SK-N-SH treated with all-trans-retinoic acid at 6 μM for 48 hours (cell line): Measurements from ENCODE around the gene ANKRD11.

ENCODE experiments used
- ATAC-seq: fragments of 200-7000 bp; cut with Tn5 transposase; 3 replicates; pipeline ENCODE4 v1.9.1; 2020; ENCODE audit warnings: mild to moderate bottlenecking, moderate library complexity
- ARNTL ChIP-seq: fragments of 450-650 bp; formaldehyde crosslinking; IDR thresholded peaks from 2 replicates; pipeline ENCODE4 v1.5.0; 2020; ENCODE audit warnings: low read depth, mild to moderate bottlenecking, moderate library complexity, borderline replicate concordance
- BACH2 ChIP-seq: fragments of 250-450 bp; sonication (Bioruptor Pico); IDR thresholded peaks from 2 replicates; pipeline ENCODE4 v1.9.0; 2021; ENCODE audit warnings: mild to moderate bottlenecking, borderline replicate concordance
- CREB5 ChIP-seq: fragments of 250-450 bp; sonication (Bioruptor Pico); IDR thresholded peaks from 2 replicates; pipeline ENCODE4 v1.5.1; 2020; ENCODE audit warnings: low read depth, mild to moderate bottlenecking, moderate library complexity
- CSDC2 ChIP-seq: fragments of 250-450 bp; sonication (Bioruptor Pico); IDR thresholded peaks from 2 replicates; pipeline ENCODE4 v1.5.0; 2020; ENCODE audit warnings: mild to moderate bottlenecking, moderate library complexity
- ESRRG ChIP-seq: fragments of 250-450 bp; sonication (Bioruptor Pico); IDR thresholded peaks from 2 replicates; pipeline ENCODE4 v1.6.1; 2021; ENCODE audit warnings: mild to moderate bottlenecking
- GLIS3 ChIP-seq: fragments of 250-450 bp; sonication (Bioruptor Pico); IDR thresholded peaks from 2 replicates; pipeline ENCODE4 v1.5.0; 2020; ENCODE audit warnings: mild to moderate bottlenecking, moderate library complexity
- ISL1 ChIP-seq: fragments of 250-450 bp; sonication (Bioruptor Pico); IDR thresholded peaks from 2 replicates; pipeline ENCODE4 v2.1.2; 2022; ENCODE audit warnings: mild to moderate bottlenecking, moderate library complexity
- OSR1 ChIP-seq: fragments of 250-450 bp; sonication (Bioruptor Pico); IDR thresholded peaks from 2 replicates; pipeline ENCODE4 v1.8.0; 2022; ENCODE audit warnings: moderate library complexity, mild to moderate bottlenecking, inconsistent platforms
- PATZ1 ChIP-seq: fragments of 250-450 bp; sonication (Bioruptor Pico); IDR thresholded peaks from 2 replicates; pipeline ENCODE4 v1.8.0; 2020; ENCODE audit warnings: mild to moderate bottlenecking, moderate library complexity, borderline replicate concordance
- PPARA ChIP-seq: fragments of 250-450 bp; sonication (Bioruptor Pico); IDR thresholded peaks from 2 replicates; pipeline ENCODE4 v1.5.0; 2020; ENCODE audit warnings: mild to moderate bottlenecking, borderline replicate concordance
- RARB ChIP-seq: fragments of 250-450 bp; sonication (Bioruptor Pico); IDR thresholded peaks from 2 replicates; pipeline ENCODE4 v1.8.0; 2021; ENCODE audit warnings: mild to moderate bottlenecking, moderate library complexity
- SNAI2 ChIP-seq: fragments of 250-450 bp; sonication (Bioruptor Pico); IDR thresholded peaks from 2 replicates; pipeline ENCODE4 v1.5.0; 2020; ENCODE audit warnings: mild to moderate bottlenecking, moderate library complexity
- TCF4 ChIP-seq: fragments of 250-450 bp; sonication (Bioruptor Pico); IDR thresholded peaks from 2 replicates; pipeline ENCODE4 v1.8.0; 2021; ENCODE audit warnings: mild to moderate bottlenecking, moderate library complexity, borderline replicate concordance
- TOX ChIP-seq: fragments of 250-450 bp; sonication (Bioruptor Pico); IDR thresholded peaks from 2 replicates; pipeline ENCODE4 v1.8.0; 2021; ENCODE audit warnings: mild to moderate bottlenecking, moderate library complexity, borderline replicate concordance
- TSHZ2 ChIP-seq: fragments of 250-450 bp; sonication (Bioruptor Pico); IDR thresholded peaks from 2 replicates; pipeline ENCODE4 v1.5.0; 2020; ENCODE audit warnings: mild to moderate bottlenecking, moderate library complexity
- ZC3H10 ChIP-seq: fragments of 250-450 bp; sonication (Bioruptor Pico); IDR thresholded peaks from 2 replicates; pipeline ENCODE4 v1.5.1; 2021; ENCODE audit warnings: mild to moderate bottlenecking, moderate library complexity
- ZFP3 ChIP-seq: fragments of 250-450 bp; sonication (Bioruptor Pico); IDR thresholded peaks from 2 replicates; pipeline ENCODE4 v1.5.0; 2020; ENCODE audit warnings: mild to moderate bottlenecking, moderate library complexity
- ZFP30 ChIP-seq: fragments of 450-650 bp; formaldehyde crosslinking; IDR thresholded peaks from 2 replicates; pipeline ENCODE4 v1.5.0; 2022; ENCODE audit warnings: mild to moderate bottlenecking, moderate library complexity
- ZNF565 ChIP-seq: fragments of 450-650 bp; formaldehyde crosslinking; conservative IDR thresholded peaks from 2 replicates; pipeline ENCODE4 v1.5.0; 2020; ENCODE audit warnings: low read depth, mild to moderate bottlenecking, moderate library complexity
- ZNF70 ChIP-seq: fragments of 450-650 bp; formaldehyde crosslinking; IDR thresholded peaks from 2 replicates; pipeline ENCODE4 v1.5.0; 2020; ENCODE audit warnings: mild to moderate bottlenecking, moderate library complexity
- ZNF8 ChIP-seq: fragments of 450-650 bp; formaldehyde crosslinking; IDR thresholded peaks from 2 replicates; pipeline ENCODE4 v1.5.0; 2020; ENCODE audit warnings: mild to moderate bottlenecking, moderate library complexity

ANKRD11 gene

GRCh38 chr16:89482150-89482816 is 8.1 kb downstream of the ANKRD11 start:
- no peak for TF ChIP-seq PPARA (CRISPR knock-in tag)
- TF ChIP-seq ZFP3 = no peak
- no peak for TF ChIP-seq ZNF565 (CRISPR knock-in tag)
- no peak for TF ChIP-seq ZNF8
- TF ChIP-seq ESRRG (CRISPR knock-in tag) = no peak
- TF ChIP-seq TSHZ2 (CRISPR knock-in tag) = no peak
- TF ChIP-seq TCF4 (CRISPR knock-in tag) = no peak
- no peak for TF ChIP-seq TOX (CRISPR knock-in tag)
- TF ChIP-seq ZNF70 (CRISPR knock-in tag) = no peak
- no peak for TF ChIP-seq OSR1 (CRISPR knock-in tag)
- TF ChIP-seq ZC3H10 (CRISPR knock-in tag) = no peak
- no peak for TF ChIP-seq RARB (CRISPR knock-in tag)
- TF ChIP-seq BACH2 = no peak
- TF ChIP-seq ARNTL (CRISPR knock-in tag) = no peak
- no peak for TF ChIP-seq PATZ1 (CRISPR knock-in tag)
- TF ChIP-seq ZFP30 (CRISPR knock-in tag) = no peak
- no peak for TF ChIP-seq CREB5 (CRISPR knock-in tag)
- no peak for TF ChIP-seq GLIS3 (CRISPR knock-in tag)
- TF ChIP-seq SNAI2 = no peak
- no peak for TF ChIP-seq CSDC2 (CRISPR knock-in tag)
- ATAC-seq = no peak

- no peak for TF ChIP-seq ZNF70 (CRISPR knock-in tag)
- no peak for TF ChIP-seq ZFP3
- TF ChIP-seq ZNF565 (CRISPR knock-in tag) = no peak
- TF ChIP-seq ZFP30 (CRISPR knock-in tag) = no peak
- no peak for TF ChIP-seq ZC3H10 (CRISPR knock-in tag)
- TF ChIP-seq CREB5 (CRISPR knock-in tag) = no peak
- no peak for TF ChIP-seq ZNF8
- TF ChIP-seq BACH2 = no peak
- TF ChIP-seq ISL1 = no peak
- TF ChIP-seq TSHZ2 (CRISPR knock-in tag) = no peak
- no peak for TF ChIP-seq PATZ1 (CRISPR knock-in tag)
- no peak for TF ChIP-seq GLIS3 (CRISPR knock-in tag)
- TF ChIP-seq TCF4 (CRISPR knock-in tag) = no peak
- no peak for TF ChIP-seq PPARA (CRISPR knock-in tag)
- ATAC-seq = no peak
Observed at GRCh38 chr16:89481356-89481955, 8.9 kb downstream of the ANKRD11 start.
